ENCODE results near the gene TP53TG5.

Gene TP53TG5

GRCh38 chr20:45419188-45420091 is 41.3 kb upstream of the TP53TG5 start:
- H3K9ac ChIP-seq (ENCODE audit: low read depth, low read length), result no peak overlapping the region
- peaks cover 39% of the 10 kb centered on the region for H3K79me2 ChIP-seq (ENCODE audit: insufficient read depth, low read length)
- no peak overlapping the region for H2AFZ ChIP-seq (ENCODE audit: low read depth, low read length)
- peaks cover 36% of the 10 kb centered on the region for H3K4me1 ChIP-seq (ENCODE audit: insufficient read depth, low read length)
- no peaks in the 10 kb centered on the region for H3K9me3 ChIP-seq (ENCODE audit: insufficient read depth, low read length, severe bottlenecking)
- no peak for DNase-seq
- no peak for ATAC-seq (ENCODE audit: insufficient read depth, low read depth)
- no peak overlapping the region for H3K4me2 ChIP-seq (ENCODE audit: insufficient read depth, low read length)
- H3K36me3 ChIP-seq (ENCODE audit: insufficient read depth, low read length), result peaks cover 70% of the 10 kb centered on the region
- no peak for TF ChIP-seq EZH2 (IDR thresholded peaks at IDR 0.05; ENCODE audit: borderline replicate concordance, low read depth, low read length, severe bottlenecking)
- TF ChIP-seq CTCF (IDR thresholded peaks at IDR 0.05; ENCODE audit: borderline replicate concordance, extremely low read depth, low read length, poor library complexity, severe bottlenecking), result no peak
- H3K27ac ChIP-seq (ENCODE audit: low read length), result no peak overlapping the region
- peaks cover 13% of the 10 kb centered on the region; the same call in 1 of the 2 replicates for H4K20me1 ChIP-seq (ENCODE audit: insufficient read depth, low read length)
- H3K4me3 ChIP-seq (ENCODE audit: low read depth in 1 of 2, low read length in 2 of 2), result no peak overlapping the region
- no peaks in the 10 kb centered on the region for H3K27me3 ChIP-seq (ENCODE audit: insufficient read depth, low read length, poor library complexity)

GRCh38 chr20:45416917-45417316 is 38.8 kb upstream of the TP53TG5 start:
- Histone ChIP-seq H3K9ac (ENCODE audit: low read depth, low read length) (peak overlapping the region; percentile 79), H2AFZ (ENCODE audit: low read depth, low read length) (no peak overlapping the region), H3K4me3 (ENCODE audit: low read depth in 1 of 2, low read length in 2 of 2) (peak overlapping the region; percentile 73 to 74; a peak in 3 of 4 replicates), H3K4me1 (ENCODE audit: insufficient read depth, low read length) (peaks cover 36% of the 10 kb centered on the region), H4K20me1 (ENCODE audit: insufficient read depth, low read length) (peaks cover 13% of the 10 kb centered on the region; the same call in 1 of the 2 replicates), H3K36me3 (ENCODE audit: insufficient read depth, low read length) (peaks cover 48% of the 10 kb centered on the region), H3K4me2 (ENCODE audit: insufficient read depth, low read length) (peak overlapping the region; percentile 94), H3K27ac (ENCODE audit: low read length) (peak overlapping the region; percentile 79), H3K9me3 (ENCODE audit: insufficient read depth, low read length, severe bottlenecking) (no peaks in the 10 kb centered on the region), H3K27me3 (ENCODE audit: insufficient read depth, low read length, poor library complexity) (no peaks in the 10 kb centered on the region), H3K79me2 (ENCODE audit: insufficient read depth, low read length) (peaks cover 39% of the 10 kb centered on the region)
- no peak for TF ChIP-seq CTCF (IDR thresholded peaks at IDR 0.05; ENCODE audit: borderline replicate concordance, extremely low read depth, low read length, poor library complexity, severe bottlenecking)
- no peak for TF ChIP-seq EZH2 (IDR thresholded peaks at IDR 0.05; ENCODE audit: borderline replicate concordance, low read depth, low read length, severe bottlenecking)
- no peak for DNase-seq
- ATAC-seq (ENCODE audit: insufficient read depth, low read depth), result no peak

GRCh38 chr20:45415822-45416637 is 37.9 kb upstream of the TP53TG5 start, which contains the start of gene PIGT:
PIGT (plus strand) TSS chr20:45416141; CDS start chr20:45416157, 16 bp downstream.
- H3K27ac ChIP-seq (ENCODE audit: low read length), result peak within 1 kb of the TSS; percentile 79
- H3K36me3 ChIP-seq (ENCODE audit: insufficient read depth, low read length), result peaks cover 42% of the 10 kb centered on the region
- no peaks in the 10 kb centered on the region for H3K27me3 ChIP-seq (ENCODE audit: insufficient read depth, low read length, poor library complexity)
- H3K4me2 ChIP-seq (ENCODE audit: insufficient read depth, low read length), result peak within 1 kb of the TSS; percentile 94
- TF ChIP-seq CTCF (IDR thresholded peaks at IDR 0.05; ENCODE audit: borderline replicate concordance, extremely low read depth, low read length, poor library complexity, severe bottlenecking), result peak; percentile 20
- TF ChIP-seq EZH2 (IDR thresholded peaks at IDR 0.05; ENCODE audit: borderline replicate concordance, low read depth, low read length, severe bottlenecking), result no peak
- H3K9ac ChIP-seq (ENCODE audit: low read depth, low read length), result peak within 1 kb of the TSS; percentile 79
- H3K79me2 ChIP-seq (ENCODE audit: insufficient read depth, low read length), result peaks cover 39% of the 10 kb centered on the region
- peak; percentile 99 for ATAC-seq (ENCODE audit: insufficient read depth, low read depth)
- H4K20me1 ChIP-seq (ENCODE audit: insufficient read depth, low read length), result peaks cover 13% of the 10 kb centered on the region; the same call in 1 of the 2 replicates
- no peaks in the 10 kb centered on the region for H3K9me3 ChIP-seq (ENCODE audit: insufficient read depth, low read length, severe bottlenecking)
- peaks cover 36% of the 10 kb centered on the region for H3K4me1 ChIP-seq (ENCODE audit: insufficient read depth, low read length)
- peak; percentile 94 for DNase-seq
- H2AFZ ChIP-seq (ENCODE audit: low read depth, low read length), result peak within 1 kb of the TSS; percentile 94
- H3K4me3 ChIP-seq (ENCODE audit: low read depth in 1 of 2, low read length in 2 of 2), result peak within 1 kb of the TSS; percentile 73 to 74

Measured in DND-41 (cell line).